ENCODE measurements around the gene LEMD3.

LEMD3 gene

DNA sequence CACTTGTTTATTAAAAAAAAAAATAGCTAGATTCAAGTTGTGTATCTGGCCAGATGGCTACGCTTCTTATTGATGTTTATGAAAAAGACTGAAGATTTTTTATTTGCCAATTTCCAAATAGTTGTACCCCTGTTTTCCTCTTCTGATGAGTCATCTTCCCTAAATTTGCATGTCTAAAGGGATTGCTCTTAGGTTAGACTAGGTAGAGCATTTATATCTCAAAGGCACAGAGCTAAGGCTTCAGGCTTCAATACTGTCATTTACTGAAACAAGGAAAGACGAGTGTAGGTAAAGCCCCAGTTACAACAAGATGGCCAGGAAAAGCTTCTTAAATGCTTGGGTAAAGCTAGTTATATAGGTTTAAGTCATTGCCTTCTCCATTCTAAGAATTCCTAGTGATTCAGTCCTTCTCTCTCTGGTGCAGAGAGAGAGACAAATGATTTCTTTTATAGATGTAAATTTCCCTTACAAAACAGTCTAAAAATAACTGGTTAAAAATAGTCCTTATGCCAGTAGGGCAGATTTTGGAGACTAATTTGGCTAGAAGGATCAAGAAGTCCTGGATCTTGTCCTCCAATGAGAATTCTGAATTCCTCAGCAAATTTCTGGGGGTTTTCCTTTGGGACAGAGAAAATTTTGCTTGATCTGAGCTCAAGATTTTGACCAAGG, 26.1 kb downstream of the LEMD3 start:
- no peak overlapping the region for H3K4ac ChIP-seq (ENCODE audit: low read depth, low read length)
- H4K8ac ChIP-seq (ENCODE audit: low read depth, low read length): no peak overlapping the region
- no peak overlapping the region for H2BK5ac ChIP-seq (ENCODE audit: low read length)
- peak; percentile 18 for DNase-seq
- no CpG with 5 or more reads among the region's 2 CpGs for WGBS (ENCODE audit: extremely low coverage, insufficient coverage, low lambda C conversion rate)
- no peak overlapping the region for H3K23ac ChIP-seq (ENCODE audit: low read length)
- H3K36me3 ChIP-seq (ENCODE audit: control insufficient read depth, insufficient read depth, low read length): no peaks in the 10 kb centered on the region
- H2BK15ac ChIP-seq (replicated peaks; ENCODE audit: low read depth): no peak overlapping the region
- H3K27ac ChIP-seq (ENCODE audit: low read depth, low read length): no peak overlapping the region
- H3K4me3 ChIP-seq (ENCODE audit: low read length): no peak overlapping the region
- no peak overlapping the region for H4K5ac ChIP-seq (ENCODE audit: low read length)
- no peak overlapping the region for H3K4me2 ChIP-seq (ENCODE audit: low read length)
- peaks cover 13% of the 10 kb centered on the region for H3K79me1 ChIP-seq (ENCODE audit: low read length)
- no peak overlapping the region for H3K56ac ChIP-seq (ENCODE audit: low read length)
- H2BK120ac ChIP-seq (ENCODE audit: low read depth, low read length): no peak overlapping the region
- H3K4me1 ChIP-seq (ENCODE audit: control insufficient read depth, low read depth, low read length): no peaks in the 10 kb centered on the region
- peaks cover 32% of the 10 kb centered on the region for H3K79me2 ChIP-seq (ENCODE audit: control insufficient read depth, insufficient read depth, low read length)
- H3K9ac ChIP-seq (ENCODE audit: low read length): no peak overlapping the region
- H3K27me3 ChIP-seq (ENCODE audit: insufficient read depth, low read length, poor library complexity): no peaks in the 10 kb centered on the region
- H3K18ac ChIP-seq (ENCODE audit: low read length): no peak overlapping the region
- no peak overlapping the region for H2AK5ac ChIP-seq (ENCODE audit: low read length)

DNA sequence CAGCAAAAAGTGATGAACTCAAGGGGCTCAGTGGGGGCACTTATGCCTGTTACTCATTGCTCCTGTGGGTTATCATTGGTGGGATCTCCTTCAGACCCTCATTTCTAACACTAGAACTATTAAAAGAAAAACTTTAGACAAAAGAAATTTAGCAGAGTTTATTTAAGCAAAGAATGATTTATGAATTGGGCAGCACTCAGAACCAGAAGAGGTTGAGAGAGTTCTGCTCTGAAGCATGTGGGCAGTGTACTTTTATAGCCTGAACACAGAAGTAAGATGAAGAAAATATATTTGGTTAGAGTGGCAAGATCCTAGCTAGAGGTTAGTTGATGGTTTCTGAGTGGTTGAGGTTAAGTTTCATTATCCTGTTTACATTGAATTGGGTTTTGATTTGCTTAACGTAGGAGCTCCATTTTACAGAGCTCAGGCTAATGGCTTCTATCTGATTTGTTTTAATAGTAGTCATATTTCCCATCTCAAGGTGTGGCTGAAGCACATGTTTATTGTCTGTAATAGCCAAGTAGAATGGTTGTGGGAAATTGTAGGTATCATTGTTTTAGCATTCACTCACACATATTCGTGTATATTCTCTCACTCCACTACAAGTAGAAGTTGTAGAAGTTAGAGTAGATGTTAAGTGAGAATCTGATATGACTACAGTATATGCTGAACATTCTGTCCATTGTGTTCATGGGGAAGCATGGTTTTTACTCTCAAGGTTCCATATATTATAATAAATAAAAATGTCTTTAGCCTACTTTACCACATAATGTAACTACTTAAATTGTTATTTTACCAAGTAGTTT, 27.6 kb downstream of the LEMD3 start:
- no peak overlapping the region for H3K9ac ChIP-seq (ENCODE audit: low read length)
- H2BK5ac ChIP-seq (ENCODE audit: low read length): no peak overlapping the region
- H3K79me1 ChIP-seq (ENCODE audit: low read length): peaks cover 13% of the 10 kb centered on the region
- no peak overlapping the region for H4K5ac ChIP-seq (ENCODE audit: low read length)
- H3K4me2 ChIP-seq (ENCODE audit: low read length): no peak overlapping the region
- no peak for DNase-seq
- H3K79me2 ChIP-seq (ENCODE audit: control insufficient read depth, insufficient read depth, low read length): peaks cover 33% of the 10 kb centered on the region
- no peak overlapping the region for H3K27ac ChIP-seq (ENCODE audit: low read depth, low read length)
- no peak overlapping the region for H2BK15ac ChIP-seq (replicated peaks; ENCODE audit: low read depth)
- no peak overlapping the region for H2BK120ac ChIP-seq (ENCODE audit: low read depth, low read length)
- no peaks in the 10 kb centered on the region for H3K36me3 ChIP-seq (ENCODE audit: control insufficient read depth, insufficient read depth, low read length)
- H3K4me1 ChIP-seq (ENCODE audit: control insufficient read depth, low read depth, low read length): no peaks in the 10 kb centered on the region
- H3K4me3 ChIP-seq (ENCODE audit: low read length): no peak overlapping the region
- H3K23ac ChIP-seq (ENCODE audit: low read length): no peak overlapping the region
- no peak overlapping the region for H2AK5ac ChIP-seq (ENCODE audit: low read length)
- no CpG with 5 or more reads among the region's 2 CpGs for WGBS (ENCODE audit: extremely low coverage, insufficient coverage, low lambda C conversion rate)
- H4K8ac ChIP-seq (ENCODE audit: low read depth, low read length): no peak overlapping the region
- H3K27me3 ChIP-seq (ENCODE audit: insufficient read depth, low read length, poor library complexity): no peaks in the 10 kb centered on the region
- no peak overlapping the region for H3K18ac ChIP-seq (ENCODE audit: low read length)
- no peak overlapping the region for H3K4ac ChIP-seq (ENCODE audit: low read depth, low read length)
- no peak overlapping the region for H3K56ac ChIP-seq (ENCODE audit: low read length)

GRCh38 chr12:65199604-65200003, 30.2 kb downstream of the LEMD3 start:
- DNase-seq: no peak
- Histone ChIP-seq H3K18ac (ENCODE audit: low read length) (no peak overlapping the region), H3K4me2 (ENCODE audit: low read length) (no peak overlapping the region), H3K79me2 (ENCODE audit: control insufficient read depth, insufficient read depth, low read length) (peaks cover 27% of the 10 kb centered on the region), H3K4ac (ENCODE audit: low read depth, low read length) (no peak overlapping the region), H2BK15ac (replicated peaks; ENCODE audit: low read depth) (no peak overlapping the region), H2BK5ac (ENCODE audit: low read length) (no peak overlapping the region), H3K56ac (ENCODE audit: low read length) (no peak overlapping the region), H3K27ac (ENCODE audit: low read depth, low read length) (no peak overlapping the region), H3K4me1 (ENCODE audit: control insufficient read depth, low read depth, low read length) (no peaks in the 10 kb centered on the region), H4K8ac (ENCODE audit: low read depth, low read length) (no peak overlapping the region), H3K4me3 (ENCODE audit: low read length) (no peak overlapping the region), H2AK5ac (ENCODE audit: low read length) (no peak overlapping the region), H3K23ac (ENCODE audit: low read length) (no peak overlapping the region), H3K9ac (ENCODE audit: low read length) (no peak overlapping the region), H3K27me3 (ENCODE audit: insufficient read depth, low read length, poor library complexity) (no peaks in the 10 kb centered on the region), H3K79me1 (ENCODE audit: low read length) (peaks cover 5% of the 10 kb centered on the region), H4K5ac (ENCODE audit: low read length) (no peak overlapping the region), H3K36me3 (ENCODE audit: control insufficient read depth, insufficient read depth, low read length) (no peaks in the 10 kb centered on the region), H2BK120ac (ENCODE audit: low read depth, low read length) (no peak overlapping the region)
- WGBS (ENCODE audit: extremely low coverage, insufficient coverage, low lambda C conversion rate): no CpG with 5 or more reads among the region's 2 CpGs

GRCh38 chr12:65200007-65200665, 30.8 kb downstream of the LEMD3 start:
- Histone ChIP-seq H3K18ac (ENCODE audit: low read length) (no peak overlapping the region), H3K4me1 (ENCODE audit: control insufficient read depth, low read depth, low read length) (no peaks in the 10 kb centered on the region), H2BK15ac (replicated peaks; ENCODE audit: low read depth) (no peak overlapping the region), H3K4me2 (ENCODE audit: low read length) (no peak overlapping the region), H3K4ac (ENCODE audit: low read depth, low read length) (no peak overlapping the region), H3K27me3 (ENCODE audit: insufficient read depth, low read length, poor library complexity) (no peaks in the 10 kb centered on the region), H4K5ac (ENCODE audit: low read length) (no peak overlapping the region), H3K4me3 (ENCODE audit: low read length) (no peak overlapping the region), H2BK120ac (ENCODE audit: low read depth, low read length) (no peak overlapping the region), H4K8ac (ENCODE audit: low read depth, low read length) (no peak overlapping the region), H3K56ac (ENCODE audit: low read length) (no peak overlapping the region), H2AK5ac (ENCODE audit: low read length) (no peak overlapping the region), H3K9ac (ENCODE audit: low read length) (no peak overlapping the region), H3K79me2 (ENCODE audit: control insufficient read depth, insufficient read depth, low read length) (peaks cover 25% of the 10 kb centered on the region), H2BK5ac (ENCODE audit: low read length) (no peak overlapping the region), H3K79me1 (ENCODE audit: low read length) (peaks cover 5% of the 10 kb centered on the region), H3K36me3 (ENCODE audit: control insufficient read depth, insufficient read depth, low read length) (no peaks in the 10 kb centered on the region), H3K27ac (ENCODE audit: low read depth, low read length) (no peak overlapping the region), H3K23ac (ENCODE audit: low read length) (no peak overlapping the region)
- WGBS (ENCODE audit: extremely low coverage, insufficient coverage, low lambda C conversion rate): no CpG with 5 or more reads among the region's 6 CpGs
- no peak for DNase-seq

DNA sequence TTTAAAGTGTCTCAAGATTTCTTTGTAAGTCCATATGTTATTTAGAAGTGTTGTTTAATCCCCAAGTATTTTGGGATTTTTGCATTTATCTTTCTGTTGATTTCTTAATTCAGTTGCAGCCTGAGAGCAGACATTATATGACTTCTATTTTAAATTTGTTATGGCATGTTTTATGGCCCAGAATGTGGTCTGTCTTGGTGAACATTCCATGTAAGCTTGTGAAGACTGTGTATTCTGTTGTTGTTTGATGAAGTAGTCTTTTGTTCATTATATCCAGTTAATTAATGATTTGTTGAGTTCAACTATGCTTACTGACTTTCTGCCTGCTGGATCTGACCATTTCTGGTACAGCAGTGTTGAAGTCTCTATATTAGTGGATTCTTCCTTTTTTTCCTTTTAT, 34.0 kb downstream of the LEMD3 start:
- Histone ChIP-seq H3K4me2 (ENCODE audit: low read length) (no peak overlapping the region), H3K9ac (ENCODE audit: low read length) (no peak overlapping the region), H2BK15ac (replicated peaks; ENCODE audit: low read depth) (no peak overlapping the region), H4K5ac (ENCODE audit: low read length) (no peak overlapping the region), H3K79me2 (ENCODE audit: control insufficient read depth, insufficient read depth, low read length) (peaks cover 24% of the 10 kb centered on the region), H3K4ac (ENCODE audit: low read depth, low read length) (no peak overlapping the region), H4K8ac (ENCODE audit: low read depth, low read length) (no peak overlapping the region), H3K18ac (ENCODE audit: low read length) (no peak overlapping the region), H3K4me1 (ENCODE audit: control insufficient read depth, low read depth, low read length) (no peaks in the 10 kb centered on the region), H3K79me1 (ENCODE audit: low read length) (peaks cover 8% of the 10 kb centered on the region), H3K4me3 (ENCODE audit: low read length) (no peak overlapping the region), H2AK5ac (ENCODE audit: low read length) (no peak overlapping the region), H3K56ac (ENCODE audit: low read length) (no peak overlapping the region), H3K23ac (ENCODE audit: low read length) (no peak overlapping the region), H3K27ac (ENCODE audit: low read depth, low read length) (no peak overlapping the region), H2BK120ac (ENCODE audit: low read depth, low read length) (no peak overlapping the region), H2BK5ac (ENCODE audit: low read length) (no peak overlapping the region), H3K36me3 (ENCODE audit: control insufficient read depth, insufficient read depth, low read length) (no peaks in the 10 kb centered on the region), H3K27me3 (ENCODE audit: insufficient read depth, low read length, poor library complexity) (no peaks in the 10 kb centered on the region)
- DNase-seq: no peak
